ENCODE data around the gene SLC38A8. TPM values are rescaled to one million over a fixed set of nuclear protein-coding genes. Genes with fewer than 3 reads are reported as not detected.

The SLC38A8 gene
- total RNA-seq, 2 experiments from 2014 or later: not detected

DNA sequence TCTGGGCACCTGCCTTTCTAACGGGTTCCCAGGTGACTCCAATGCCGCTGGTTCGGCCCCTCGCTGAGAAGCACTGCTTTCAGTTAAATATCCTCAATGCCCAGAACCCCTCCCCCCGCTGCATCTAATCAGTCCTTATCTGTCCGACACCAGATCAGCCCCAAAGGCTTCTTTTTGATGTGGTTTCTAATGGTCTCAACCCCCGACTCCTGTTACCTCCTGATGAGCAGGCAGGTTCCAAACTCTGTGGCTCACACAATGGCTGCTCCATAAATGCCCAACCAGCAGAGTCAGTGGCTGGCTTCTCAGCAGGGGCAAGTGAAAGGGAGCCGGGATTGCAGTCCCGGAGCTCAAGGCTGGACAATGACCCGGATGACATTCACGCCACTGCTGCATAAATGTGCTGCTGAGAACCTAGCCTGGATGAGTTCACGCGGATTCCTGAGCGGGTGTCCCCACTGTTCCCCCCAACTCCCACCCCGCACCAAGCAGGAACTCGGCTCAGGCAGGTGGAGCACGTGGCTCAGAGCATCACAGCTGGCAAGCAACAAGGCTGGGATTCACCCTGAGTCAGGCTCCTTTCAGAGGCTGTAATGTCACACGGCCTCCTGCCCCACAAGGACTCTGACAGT, 1.0 kb upstream of the SLC38A8 start:
- H3K4me3 Mint-ChIP-seq: no peak overlapping the region
- H3K4me1 Mint-ChIP-seq: no peaks in the 10 kb centered on the region
- ChIA-PET CTCF (no interaction called here), POLR2A (no interaction called here)
- no peak overlapping the region for H3K27ac Mint-ChIP-seq
- no peak for DNase-seq
- H3K27me3 Mint-ChIP-seq: peaks cover 15% of the 10 kb centered on the region
- H3K9me3 Mint-ChIP-seq: no peaks in the 10 kb centered on the region
- no peaks in the 10 kb centered on the region for H3K36me3 Mint-ChIP-seq (ENCODE audit: low read depth)

DNA sequence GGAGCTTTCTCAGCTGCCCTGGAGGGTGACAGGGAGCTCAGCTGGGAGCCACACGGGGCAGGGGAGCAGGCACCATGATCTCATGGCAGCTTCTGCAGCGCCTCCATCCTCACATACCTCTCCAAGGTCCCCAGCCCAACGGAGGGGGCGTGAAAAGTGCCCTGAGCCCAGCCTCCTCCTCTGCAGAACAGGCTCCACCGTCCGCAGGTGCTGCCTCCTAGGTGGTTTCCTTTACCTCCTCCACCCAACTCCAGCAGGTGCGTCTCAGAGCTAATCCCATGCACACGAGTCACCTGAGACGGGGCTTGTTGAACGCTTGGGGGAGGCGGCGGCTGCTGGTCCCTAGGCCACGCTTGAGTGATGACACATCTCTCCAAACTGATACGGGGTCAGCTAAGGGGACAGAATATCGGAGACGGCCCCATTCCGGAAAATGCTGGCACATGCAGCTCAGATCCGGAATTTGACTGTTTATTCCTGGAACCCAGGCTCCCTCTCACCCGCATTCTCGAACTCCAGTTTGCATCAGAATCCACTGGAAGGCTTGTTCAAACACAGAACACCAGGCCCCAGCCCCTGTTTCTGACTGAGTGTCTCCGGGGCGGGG, 387 bp upstream of the SLC38A8 start:
- Mint-ChIP-seq H3K9me3 (no peaks in the 10 kb centered on the region), H3K4me1 (no peaks in the 10 kb centered on the region), H3K27ac (no peak overlapping the region), H3K27me3 (peaks cover 15% of the 10 kb centered on the region), H3K4me3 (no peak overlapping the region), H3K36me3 (ENCODE audit: low read depth) (no peaks in the 10 kb centered on the region)
- ChIA-PET POLR2A (no interaction called here), CTCF (interaction anchor here (1.4 kb wide), 1 partner anchor 86 kb away, joined by 3 read pairs; no protein-coding TSS in a partner anchor)
- DNase-seq: no peak

DNA sequence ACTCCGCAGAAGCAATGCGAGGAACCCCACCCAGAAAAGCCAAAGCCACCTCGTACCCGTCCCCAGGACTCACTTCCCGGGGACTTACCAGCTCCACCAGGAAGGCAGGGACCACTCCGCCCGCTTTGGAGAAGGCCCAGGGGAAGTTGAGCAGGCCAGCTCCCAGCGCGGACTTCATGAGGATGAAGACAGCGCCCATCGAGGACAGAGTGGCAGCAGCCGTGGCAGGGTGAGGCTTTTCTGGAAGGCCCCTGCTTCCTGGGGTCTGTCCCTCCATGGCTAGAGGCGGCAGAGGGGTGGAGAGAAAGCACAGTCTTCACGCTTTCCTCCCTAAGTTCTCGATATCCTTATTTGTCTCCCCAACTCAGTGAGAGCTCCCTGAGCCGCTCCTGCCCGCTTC, 714 bp downstream of the SLC38A8 start:
- Mint-ChIP-seq H3K4me1 (no peaks in the 10 kb centered on the region), H3K27me3 (peaks cover 15% of the 10 kb centered on the region), H3K36me3 (ENCODE audit: low read depth) (no peaks in the 10 kb centered on the region), H3K9me3 (no peaks in the 10 kb centered on the region), H3K4me3 (no peak overlapping the region), H3K27ac (no peak overlapping the region)
- POLR2A ChIA-PET: no interaction called here
- CTCF ChIA-PET: interaction anchor here (1.4 kb wide), 1 partner anchor 85 kb away, joined by 3 read pairs; no protein-coding TSS in a partner anchor
- no peak for DNase-seq

- ChIA-PET POLR2A (no interaction called here), CTCF (interaction anchor here (1.4 kb wide), 1 partner anchor 13 kb away, joined by 3 read pairs; no protein-coding TSS in a partner anchor)
- no peak for DNase-seq
- Mint-ChIP-seq H3K4me1 (no peaks in the 10 kb centered on the region), H3K36me3 (ENCODE audit: low read depth) (no peaks in the 10 kb centered on the region), H3K4me3 (no peak overlapping the region), H3K27me3 (peaks cover 15% of the 10 kb centered on the region), H3K9me3 (peaks cover 3% of the 10 kb centered on the region), H3K27ac (no peak overlapping the region)
These were observed 1.5 kb downstream of the SLC38A8 start for GRCh38 chr16:84040823-84041820.

DNA sequence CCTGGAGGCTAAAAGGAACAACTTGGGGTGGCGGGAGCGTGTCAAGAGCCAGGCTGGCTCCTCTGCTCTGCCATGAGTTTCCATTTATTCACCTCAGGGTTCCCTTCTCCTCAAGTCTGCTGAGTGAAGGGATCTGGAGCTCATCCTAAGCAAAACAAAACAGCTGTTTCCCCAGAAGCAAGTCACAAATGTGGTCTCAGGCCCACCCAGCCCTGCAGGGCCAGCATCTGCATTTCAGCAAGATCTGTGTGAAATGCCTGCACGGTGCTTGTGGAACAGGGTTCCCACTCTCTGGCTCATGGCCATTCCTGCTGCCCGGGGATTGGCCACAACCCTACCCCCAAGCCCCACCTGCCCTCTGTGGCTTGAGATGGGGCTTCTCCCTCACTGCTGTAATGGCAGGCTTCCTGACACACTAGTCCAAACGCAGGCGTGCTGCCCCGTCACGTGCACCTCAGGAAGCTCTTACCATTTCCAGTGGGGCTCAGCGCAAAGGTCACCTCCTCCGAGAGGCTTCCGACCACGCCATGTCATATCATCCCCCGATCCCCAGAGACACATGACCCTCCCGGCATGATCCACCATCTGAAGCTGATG, 2.3 kb downstream of the SLC38A8 start:
- POLR2A ChIA-PET: no interaction called here
- no peaks in the 10 kb centered on the region for H3K36me3 Mint-ChIP-seq (ENCODE audit: low read depth)

GRCh38 chr16:84039696-84040095, 2.9 kb downstream of the SLC38A8 start:
- no peaks in the 10 kb centered on the region for H3K36me3 Mint-ChIP-seq (ENCODE audit: low read depth)
- H3K4me3 Mint-ChIP-seq: no peak overlapping the region
- H3K4me1 Mint-ChIP-seq: no peaks in the 10 kb centered on the region
- H3K27me3 Mint-ChIP-seq: peaks cover 15% of the 10 kb centered on the region
- no peak overlapping the region for H3K27ac Mint-ChIP-seq
- ChIA-PET CTCF (no interaction called here), POLR2A (no interaction called here)
- H3K9me3 Mint-ChIP-seq: peaks cover 7% of the 10 kb centered on the region
- DNase-seq: no peak

More for the DNA sequence above, 2.3 kb downstream of the SLC38A8 start:
- Mint-ChIP-seq H3K9me3 (peaks cover 7% of the 10 kb centered on the region), H3K27me3 (peaks cover 15% of the 10 kb centered on the region), H3K4me1 (no peaks in the 10 kb centered on the region), H3K4me3 (no peak overlapping the region), H3K27ac (no peak overlapping the region)
- no peak for DNase-seq
- CTCF ChIA-PET: interaction anchor here (1.4 kb wide), 1 partner anchor 14 kb away, joined by 3 read pairs; no protein-coding TSS in a partner anchor

DNA sequence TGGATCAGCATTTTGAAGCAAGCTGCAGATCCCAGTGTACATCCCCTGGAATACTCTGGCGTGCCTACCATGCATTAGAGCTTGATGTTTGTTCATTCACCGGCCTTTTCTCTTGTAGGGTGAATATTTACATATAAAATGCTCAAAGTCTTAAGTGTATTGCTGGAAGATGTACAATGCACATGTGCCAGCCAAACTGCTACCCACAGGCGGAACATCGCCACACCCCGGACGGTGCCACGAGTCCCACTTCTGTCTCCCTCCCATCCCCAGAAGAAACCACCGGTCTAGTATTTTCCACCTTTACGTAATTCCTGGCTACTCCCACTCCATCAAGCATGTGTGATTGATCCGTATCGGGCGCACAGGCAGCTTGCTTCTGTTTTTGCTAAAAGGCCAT, 4.1 kb downstream of the SLC38A8 start:
- H3K36me3 Mint-ChIP-seq (ENCODE audit: low read depth): no peaks in the 10 kb centered on the region
- CTCF ChIA-PET: interaction anchor here (1.2 kb wide), 1 partner anchor 149 kb away, joined by 4 read pairs; the partner anchor contains the start of gene TAF1C

DNA sequence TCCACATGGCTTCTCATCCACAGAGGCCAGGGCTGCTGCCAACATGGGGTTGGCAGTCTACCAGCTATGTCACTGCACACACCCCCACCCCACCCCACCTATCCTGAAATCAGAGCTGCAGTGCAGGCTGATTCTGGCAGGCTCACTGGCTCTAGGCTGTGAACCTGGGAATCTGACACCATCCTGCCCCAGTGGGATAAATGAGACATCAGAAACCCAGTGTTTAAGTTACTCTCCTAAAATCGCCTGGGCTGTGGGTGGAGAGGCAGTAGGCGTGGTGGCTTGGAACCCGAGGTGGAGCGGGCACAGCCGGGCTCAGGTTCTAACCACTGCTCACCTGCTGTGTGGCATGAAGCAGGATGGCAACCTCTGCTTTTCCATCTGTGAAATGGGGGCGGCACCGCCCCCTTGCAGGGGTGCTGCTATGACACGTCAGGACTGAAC, 5.6 kb downstream of the SLC38A8 start:
- H3K27ac Mint-ChIP-seq: no peak overlapping the region
- H3K9me3 Mint-ChIP-seq: peaks cover 7% of the 10 kb centered on the region
- ChIA-PET POLR2A (no interaction called here), CTCF (no interaction called here)
- no peaks in the 10 kb centered on the region for H3K27me3 Mint-ChIP-seq
- no peak overlapping the region for H3K4me3 Mint-ChIP-seq
- no peak for DNase-seq
- H3K36me3 Mint-ChIP-seq (ENCODE audit: low read depth): no peaks in the 10 kb centered on the region
- H3K4me1 Mint-ChIP-seq: no peaks in the 10 kb centered on the region

More for the DNA sequence above, 4.1 kb downstream of the SLC38A8 start:
- Mint-ChIP-seq H3K27me3 (peaks cover 4% of the 10 kb centered on the region), H3K9me3 (peaks cover 7% of the 10 kb centered on the region), H3K27ac (no peak overlapping the region), H3K4me3 (no peak overlapping the region), H3K4me1 (no peaks in the 10 kb centered on the region)
- POLR2A ChIA-PET: no interaction called here
- no peak for DNase-seq

GRCh38 chr16:84036131-84036530, 6.5 kb downstream of the SLC38A8 start:
- Mint-ChIP-seq H3K4me1 (no peaks in the 10 kb centered on the region), H3K27me3 (no peaks in the 10 kb centered on the region), H3K36me3 (ENCODE audit: low read depth) (no peaks in the 10 kb centered on the region), H3K9me3 (peaks cover 7% of the 10 kb centered on the region), H3K4me3 (no peak overlapping the region), H3K27ac (no peak overlapping the region)
- ChIA-PET POLR2A (no interaction called here), CTCF (no interaction called here)
- DNase-seq: no peak

GRCh38 chr16:84034516-84034915, 8.1 kb downstream of the SLC38A8 start:
- CTCF ChIA-PET: no interaction called here
- H3K27ac Mint-ChIP-seq: no peak overlapping the region
- H3K4me1 Mint-ChIP-seq: peaks cover 8% of the 10 kb centered on the region

GRCh38 chr16:84033251-84034195, 9.1 kb downstream of the SLC38A8 start:
- Mint-ChIP-seq H3K36me3 (ENCODE audit: low read depth) (no peaks in the 10 kb centered on the region), H3K27ac (no peak overlapping the region), H3K9me3 (peaks cover 7% of the 10 kb centered on the region), H3K4me1 (peaks cover 12% of the 10 kb centered on the region), H3K4me3 (no peak overlapping the region), H3K27me3 (peaks cover 7% of the 10 kb centered on the region)
- DNase-seq: no peak
- POLR2A ChIA-PET: no interaction called here
- CTCF ChIA-PET: no interaction called here

More at GRCh38 chr16:84034516-84034915, 8.1 kb downstream of the SLC38A8 start:
- Mint-ChIP-seq H3K9me3 (peaks cover 7% of the 10 kb centered on the region), H3K27me3 (peaks cover 7% of the 10 kb centered on the region), H3K36me3 (ENCODE audit: low read depth) (no peaks in the 10 kb centered on the region), H3K4me3 (no peak overlapping the region)
- POLR2A ChIA-PET: no interaction called here
- no peak for DNase-seq

All from activated CD4-positive, alpha-beta memory T cell treated with anti-CD3 and anti-CD28 coated beads, Interleukin-2, amount 10 ng/mL, durations not matched to agents 7 days and 5 days (primary cell).